K562 (cell line): ENCODE measurements around the gene ACAT2. TPM values are rescaled to one million over a fixed set of nuclear protein-coding genes. Genes with fewer than 3 reads are reported as not detected.
A peak's percentile ranks its signal among the peaks of the same experiment; 100 is the strongest.

Source experiments
- ATAC-seq: fragments of 200-7000 bp; cut with Tn5 transposase; 3 replicates; pipeline ENCODE4 v1.9.1; 2020; ENCODE audit warnings: moderate library complexity
- BruUV-seq: library from RNA; stranded (reverse); fragments of 400-500 nt; replicated peaks from 2 replicates; lab custom pipeline; 2021; lab: Mats Ljungman, UMichigan
- CTCF ChIA-PET: fragments of 300-600 bp; formaldehyde crosslinking; extraction: SDS; loops from one replicate; lab custom pipeline; 2021; ENCODE audit warnings: low intra/inter-chr PET ratio; lab: Yijun Ruan, JAX
- POLR2A ChIA-PET: fragments of 300-600, 350-650 bp; sonication (Branson Sonifier 250); formaldehyde crosslinking; extraction: SDS; loops from one replicate; lab custom pipeline; 2021; ENCODE audit warnings: antibody characterized with exemption, inconsistent platforms; lab: Yijun Ruan, JAX
- DNase-seq, 4 experiments: peaks; one replicate each; pipeline versions ENCODE4 v3.0.0 to v3.0.0-alpha.2; 2011 to 2018; ENCODE audit warnings: low spot score in 3 of 4, mixed read lengths in 3 of 4; ENCODE audit errors: extremely low read depth in 1 of 4
- FAIRE-seq: peaks from 2 replicates; lab custom pipeline; 2011; peaks lifted over from hg19 to GRCh38; lab: Jason Lieb, UNC
- H2AFZ ChIP-seq: 2 replicates; pipeline ENCODE4 v1.6.0; 2011; ENCODE audit warnings: low read depth, low read length, control low read depth, inconsistent platforms
- H3K27ac ChIP-seq: fragments of 200-600 bp; 3 replicates; pipeline ENCODE4 v1.8.0; 2011; ENCODE audit warnings: low read depth, mild to moderate bottlenecking, control low read depth, inconsistent platforms, low read length, moderate library complexity, mixed read lengths; ENCODE audit errors: extremely low read depth
- H3K27me3 ChIP-seq, 2 experiments: fragments of 300-600 bp in 1 of 2; 2 replicates in 1 of 2; 3 replicates in 1 of 2; pipeline versions ENCODE4 v1.6.0 to v1.8.0; 2011; ENCODE audit warnings: inconsistent platforms in 2 of 2, low read length in 2 of 2, mild to moderate bottlenecking in 1 of 2, mixed read lengths in 1 of 2, moderate library complexity in 1 of 2; ENCODE audit not compliant: control insufficient read depth in 2 of 2, insufficient read depth in 2 of 2
- H3K36me3 ChIP-seq: fragments of 300-600 bp; 3 replicates; pipeline ENCODE4 v1.8.0; 2011; ENCODE audit warnings: mild to moderate bottlenecking, low read length, inconsistent platforms; ENCODE audit not compliant: control insufficient read depth, insufficient read depth
- H3K4me1 ChIP-seq, 2 experiments: fragments of 200-600 bp in 1 of 2; replicated peaks in 1 of 2; 2 replicates in 1 of 2; 3 replicates in 1 of 2; pipeline versions ENCODE4 v1.5.1 to v1.8.0; 2011; ENCODE audit warnings: inconsistent platforms in 2 of 2, low read length in 2 of 2, mild to moderate bottlenecking in 1 of 2, mixed read lengths in 1 of 2, moderate library complexity in 1 of 2; ENCODE audit not compliant: control insufficient read depth in 2 of 2, insufficient read depth in 2 of 2
- H3K4me2 ChIP-seq: 2 replicates; pipeline ENCODE4 v1.6.1; 2011; ENCODE audit warnings: low read length, control low read depth, inconsistent platforms, mixed read lengths; ENCODE audit not compliant: insufficient read depth
- H3K4me3 ChIP-seq: fragments of 200-600 bp; sonication (generic), shearing (Covaris generic); 2 replicates; pipeline ENCODE4 v1.5.1; 2016; ENCODE audit warnings: control low read depth, inconsistent platforms
- H3K79me2 ChIP-seq: fragments of 200-600 bp; 3 replicates; pipeline ENCODE4 v1.8.0; 2011; ENCODE audit warnings: low read length, inconsistent platforms; ENCODE audit not compliant: control insufficient read depth, insufficient read depth
- H3K9ac ChIP-seq, 2 experiments: 2 replicates each; pipeline versions ENCODE4 v1.6.0 to v1.6.1; 2011; ENCODE audit warnings: low read depth in 2 of 2, low read length in 2 of 2, control low read depth in 1 of 2, inconsistent platforms in 1 of 2, mild to moderate bottlenecking in 1 of 2, mixed read lengths in 1 of 2; ENCODE audit not compliant: insufficient read depth in 1 of 2
- H3K9me1 ChIP-seq: one replicate; pipeline ENCODE4 v1.6.0; 2011; ENCODE audit warnings: inconsistent platforms, mild to moderate bottlenecking, low read length, moderate library complexity; ENCODE audit not compliant: control insufficient read depth, insufficient read depth
- H3K9me3 ChIP-seq: replicated peaks from 2 replicates; pipeline ENCODE4 v1.5.1; 2011; ENCODE audit warnings: low read depth, low read length, inconsistent platforms; ENCODE audit not compliant: control insufficient read depth, insufficient read depth
- H4K20me1 ChIP-seq: replicated peaks from 2 replicates; pipeline ENCODE4 v1.6.1; 2011; ENCODE audit warnings: low read length, inconsistent platforms, mixed read lengths; ENCODE audit not compliant: control insufficient read depth, insufficient read depth
- CEBPB ChIP-seq: fragments of 450-650 bp; IDR thresholded peaks from 2 replicates; pipeline ENCODE4 v1.6.1; 2016; ENCODE audit warnings: missing genetic modification characterization, missing compliant biosample characterization
- CEBPG ChIP-seq, 3 experiments: fragments of 200-800 bp in 1 of 3; sonication (Bioruptor generic) in 1 of 3; sonication (generic) in 1 of 3; formaldehyde crosslinking in 1 of 3; IDR thresholded peaks in 2 of 3; conservative IDR thresholded peaks in 1 of 3; 2 replicates each; pipeline versions ENCODE4 v1.6.1 to v1.8.0; 2016 to 2022; ENCODE audit warnings: missing compliant biosample characterization in 2 of 3, missing genetic modification characterization in 2 of 3, mild to moderate bottlenecking in 1 of 3, missing genetic modification reagents in 1 of 3
- DMBX1 ChIP-seq: fragments of 250-450 bp; sonication (Bioruptor Pico); IDR thresholded peaks from 2 replicates; pipeline ENCODE4 v1.8.0; 2022; ENCODE audit warnings: inconsistent platforms, mild to moderate bottlenecking, moderate library complexity, borderline replicate concordance
- ETV5 ChIP-seq: sonication (generic); formaldehyde crosslinking; IDR thresholded peaks from 2 replicates; pipeline ENCODE4 v1.4.0; 2020; ENCODE audit warnings: low read depth, mild to moderate bottlenecking, missing genetic modification reagents
- NR2C1 ChIP-seq, 2 experiments: fragments of 450-650 bp; IDR thresholded peaks; 2 replicates each; pipeline ENCODE4 v1.6.1; 2017; ENCODE audit warnings: mild to moderate bottlenecking in 2 of 2, antibody characterized with exemption in 1 of 2, inconsistent platforms in 1 of 2, missing compliant biosample characterization in 1 of 2, missing genetic modification characterization in 1 of 2
- NR2C2 ChIP-seq, 2 experiments: fragments of 200-800 bp in 1 of 2; sonication (Bioruptor generic) in 1 of 2; sonication (generic) in 1 of 2; formaldehyde crosslinking in 1 of 2; IDR thresholded peaks; 2 replicates each; pipeline versions ENCODE4 v1.6.1 to v1.8.0; 2016 to 2022; ENCODE audit warnings: mild to moderate bottlenecking in 1 of 2, missing compliant biosample characterization in 1 of 2, missing genetic modification characterization in 1 of 2, missing genetic modification reagents in 1 of 2
- SMAD4 ChIP-seq: fragments of 250-450 bp; sonication (Bioruptor Pico); conservative IDR thresholded peaks from 2 replicates; pipeline ENCODE4 v1.8.0; 2021; ENCODE audit warnings: inconsistent platforms, mild to moderate bottlenecking, moderate library complexity
- SMARCC2 ChIP-seq: fragments of 450-650 bp; IDR thresholded peaks from 2 replicates; pipeline ENCODE4 v1.6.1; 2017; ENCODE audit warnings: antibody characterized with exemption, moderate library complexity, mild to moderate bottlenecking, low read depth
- TEAD4 ChIP-seq, 2 experiments: sonication (generic) in 1 of 2; formaldehyde crosslinking in 1 of 2; IDR thresholded peaks; 2 replicates each; pipeline versions ENCODE4 v1.6.1 to v1.8.0; 2012 to 2022; ENCODE audit warnings: borderline replicate concordance in 1 of 2, inconsistent platforms in 1 of 2, low read length in 1 of 2, mild to moderate bottlenecking in 1 of 2, missing genetic modification reagents in 1 of 2
- ZNF583 ChIP-seq: fragments of 250-450 bp; sonication (Bioruptor Pico); IDR thresholded peaks from 2 replicates; pipeline ENCODE4 v1.4.0; 2020
- WGBS: fragments of 100-300 bp; shearing (Covaris generic); methylation state at CpG from one replicate; pipeline ENCODE4 v1.1.6; 2016; ENCODE audit warnings: low coverage, mixed read lengths; ENCODE audit not compliant: insufficient coverage; ENCODE audit errors: missing lambda C conversion rate; 5-methylcytosine and 5-hydroxymethylcytosine counted together
- in situ Hi-C: fragments of 300-500 bp; cut with MboI; formaldehyde crosslinking; loops from 4 replicates; pipeline ENCODE4 v1.15.0; 2018; ENCODE audit warnings: inconsistent platforms, mixed read lengths
- intact Hi-C: fragments of 100-400 bp; cut with micrococcal nuclease; formaldehyde crosslinking; loops from 2 replicates; pipeline ENCODE4 v1.14.2; 2022
- polyA plus RNA-seq, 8 experiments: library from polyadenylated mRNA; depleted of rRNA in 4 of 8; stranded (reverse) in 5 of 8; unstranded in 3 of 8; fragments of >200 nt; fragmentation: Nextera tagmentation in 2 of 8; fragmentation: Illumina TruSeq in 1 of 8; extraction: Ambion mirVana in 2 of 8; extraction: Trizol in 1 of 8; gene quantifications; 2 replicates each; pipeline versions ENCODE4 v1.2.1 to v1.2.3, GENCODE V29; 2011 to 2014; ENCODE audit warnings: inconsistent platforms in 1 of 8, missing spikeins in 1 of 8
- total RNA-seq, 7 experiments: library from RNA; depleted of rRNA in 6 of 7; stranded (reverse); fragments of >200 nt in 6 of 7; fragmentation: Illumina TruSeq in 2 of 7; extraction: Trizol in 2 of 7; gene quantifications; 2 replicates each; pipeline versions ENCODE4 v1.2.1 to v1.2.3, GENCODE V29; 2011 to 2021; ENCODE audit warnings: low replicate concordance in 1 of 7
- TF ChIP-seq, protein P1 (sequence below): fragments of 250-450 bp; sonication (Bioruptor Pico); IDR thresholded peaks from 2 replicates; pipeline ENCODE4 v1.9.0; 2021; ENCODE audit warnings: mild to moderate bottlenecking, inconsistent platforms
- TF ChIP-seq, protein P2 (sequence below): fragments of 250-450 bp; sonication (Bioruptor Pico); IDR thresholded peaks from 2 replicates; pipeline ENCODE4 v1.8.0; 2022; ENCODE audit warnings: inconsistent platforms
- TF ChIP-seq, protein P3 (sequence below): sonication (generic); formaldehyde crosslinking; IDR thresholded peaks from 2 replicates; pipeline ENCODE4 v1.8.0; 2022; ENCODE audit warnings: mild to moderate bottlenecking, missing genetic modification reagents, borderline replicate concordance

Gene ACAT2
- total and polyA plus RNA-seq, 9 of the 15 experiments (the other 6 are each of a cell fraction or from before 2014, with no cell fraction given): 63.0 to 309 (median 144) TPM

DNA sequence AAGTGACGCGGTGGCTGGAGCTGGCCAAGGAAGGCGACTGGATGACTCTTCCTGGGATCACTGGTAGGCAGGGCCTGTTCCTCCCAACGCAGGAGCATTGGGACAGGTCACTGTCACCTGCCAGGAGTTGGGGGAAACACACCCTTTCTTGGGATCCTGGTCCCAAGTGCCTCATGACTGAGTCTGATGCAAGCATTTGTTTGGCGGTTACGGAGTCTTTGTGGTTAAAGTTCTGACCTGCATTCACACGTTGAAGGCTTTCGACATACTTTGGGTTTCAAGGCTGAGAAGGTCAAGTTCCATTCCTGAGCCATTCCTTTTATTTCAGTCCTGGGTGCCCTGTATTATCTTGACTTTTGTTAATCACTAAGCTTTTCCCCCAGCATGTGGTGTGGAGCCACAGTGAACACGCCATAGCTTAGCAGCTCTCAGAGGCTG, 44.2 kb downstream of the ACAT2 start:
- Histone ChIP-seq H3K4me1 (peaks cover 0 to 16% of the 10 kb centered on the region in 2 experiments; a peak in 4 of 5 replicates), H3K79me2 (no peaks in the 10 kb centered on the region), H3K9me1 (no peaks in the 10 kb centered on the region), H3K9me3 (no peaks in the 10 kb centered on the region), H2AFZ (0 out of 2 replicates have a peak overlapping the region, but pooled peaks have one; percentile 20), H3K36me3 (no peaks in the 10 kb centered on the region), H3K27me3 (peaks cover 6 to 37% of the 10 kb centered on the region in 2 experiments), H3K4me3 (no peak overlapping the region), H3K4me2 (no peak overlapping the region), H4K20me1 (no peaks in the 10 kb centered on the region), H3K27ac (no peak overlapping the region), H3K9ac (no peak overlapping the region)
- peak; percentile 34 for ATAC-seq
- 32% methylated on average over 9 of the region's 9 CpGs for WGBS
- intact Hi-C loops (loop anchor here (1.0 kb wide), 1 partner anchor 18 kb away; no protein-coding TSS in a partner anchor), in situ Hi-C loops (no loop called here)
- no TSS peak for BruUV-seq
- CTCF ChIA-PET: no interaction called here
- POLR2A ChIA-PET: interaction anchor here (1.4 to 3.0 kb wide), 3 partner anchors 9 to 16 kb away, joined by 3 to 24 read pairs (median 6); partner anchors contain the start of genes MRPL18 and TCP1
- DNase-seq: no peak
- no peak for FAIRE-seq
- TF ChIP-seq CEBPB (tag): peak; percentile 62; the same call in 1 of the 2 replicates
- no peak for TF ChIP-seq NR2C1 (IDR thresholded peaks at IDR 0.05)
- TF ChIP-seq NR2C1 (tag; IDR thresholded peaks at IDR 0.05): 0 out of 2 replicates have a peak, but pooled peaks have one; percentile 37
- 0 out of 2 replicates have a peak, but pooled peaks have one; percentile 1 for TF ChIP-seq DMBX1 (CRISPR knock-in tag)
- TF ChIP-seq, protein P1, sequence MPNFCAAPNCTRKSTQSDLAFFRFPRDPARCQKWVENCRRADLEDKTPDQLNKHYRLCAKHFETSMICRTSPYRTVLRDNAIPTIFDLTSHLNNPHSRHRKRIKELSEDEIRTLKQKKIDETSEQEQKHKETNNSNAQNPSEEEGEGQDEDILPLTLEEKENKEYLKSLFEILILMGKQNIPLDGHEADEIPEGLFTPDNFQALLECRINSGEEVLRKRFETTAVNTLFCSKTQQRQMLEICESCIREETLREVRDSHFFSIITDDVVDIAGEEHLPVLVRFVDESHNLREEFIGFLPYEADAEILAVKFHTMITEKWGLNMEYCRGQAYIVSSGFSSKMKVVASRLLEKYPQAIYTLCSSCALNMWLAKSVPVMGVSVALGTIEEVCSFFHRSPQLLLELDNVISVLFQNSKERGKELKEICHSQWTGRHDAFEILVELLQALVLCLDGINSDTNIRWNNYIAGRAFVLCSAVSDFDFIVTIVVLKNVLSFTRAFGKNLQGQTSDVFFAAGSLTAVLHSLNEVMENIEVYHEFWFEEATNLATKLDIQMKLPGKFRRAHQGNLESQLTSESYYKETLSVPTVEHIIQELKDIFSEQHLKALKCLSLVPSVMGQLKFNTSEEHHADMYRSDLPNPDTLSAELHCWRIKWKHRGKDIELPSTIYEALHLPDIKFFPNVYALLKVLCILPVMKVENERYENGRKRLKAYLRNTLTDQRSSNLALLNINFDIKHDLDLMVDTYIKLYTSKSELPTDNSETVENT (CRISPR knock-in tag): no peak
- TF ChIP-seq NR2C2 (CRISPR knock-in tag; IDR thresholded peaks at IDR 0.05): no peak
- peak; percentile 60; the same call in 1 of the 2 replicates for TF ChIP-seq NR2C2 (tag; IDR thresholded peaks at IDR 0.05)
- TF ChIP-seq, protein P2, sequence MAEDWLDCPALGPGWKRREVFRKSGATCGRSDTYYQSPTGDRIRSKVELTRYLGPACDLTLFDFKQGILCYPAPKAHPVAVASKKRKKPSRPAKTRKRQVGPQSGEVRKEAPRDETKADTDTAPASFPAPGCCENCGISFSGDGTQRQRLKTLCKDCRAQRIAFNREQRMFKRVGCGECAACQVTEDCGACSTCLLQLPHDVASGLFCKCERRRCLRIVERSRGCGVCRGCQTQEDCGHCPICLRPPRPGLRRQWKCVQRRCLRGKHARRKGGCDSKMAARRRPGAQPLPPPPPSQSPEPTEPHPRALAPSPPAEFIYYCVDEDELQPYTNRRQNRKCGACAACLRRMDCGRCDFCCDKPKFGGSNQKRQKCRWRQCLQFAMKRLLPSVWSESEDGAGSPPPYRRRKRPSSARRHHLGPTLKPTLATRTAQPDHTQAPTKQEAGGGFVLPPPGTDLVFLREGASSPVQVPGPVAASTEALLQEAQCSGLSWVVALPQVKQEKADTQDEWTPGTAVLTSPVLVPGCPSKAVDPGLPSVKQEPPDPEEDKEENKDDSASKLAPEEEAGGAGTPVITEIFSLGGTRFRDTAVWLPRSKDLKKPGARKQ (CRISPR knock-in tag): peak; percentile 85
- no peak for TF ChIP-seq ETV5 (CRISPR knock-in tag)
- TF ChIP-seq SMAD4 (CRISPR knock-in tag): peak; percentile 75
- TF ChIP-seq TEAD4 (IDR thresholded peaks at IDR 0.05; ENCODE audit: low read length): peak; percentile 21; the same call in 1 of the 2 replicates
- no peak for TF ChIP-seq TEAD4 (CRISPR knock-in tag; IDR thresholded peaks at IDR 0.05; ENCODE audit: borderline replicate concordance)
- peak; percentile 76 for TF ChIP-seq CEBPG (CRISPR knock-in tag; IDR thresholded peaks at IDR 0.05)
- TF ChIP-seq CEBPG (tag; conservative IDR thresholded peaks at IDR 0.05 in 1 of 2, IDR thresholded peaks at IDR 0.05 in 1 of 2): peak; percentile 36 to 78; a peak in 3 of 4 replicates
- TF ChIP-seq ZNF583 (CRISPR knock-in tag): 0 out of 2 replicates have a peak, but pooled peaks have one; percentile 6
- TF ChIP-seq, protein P3, sequence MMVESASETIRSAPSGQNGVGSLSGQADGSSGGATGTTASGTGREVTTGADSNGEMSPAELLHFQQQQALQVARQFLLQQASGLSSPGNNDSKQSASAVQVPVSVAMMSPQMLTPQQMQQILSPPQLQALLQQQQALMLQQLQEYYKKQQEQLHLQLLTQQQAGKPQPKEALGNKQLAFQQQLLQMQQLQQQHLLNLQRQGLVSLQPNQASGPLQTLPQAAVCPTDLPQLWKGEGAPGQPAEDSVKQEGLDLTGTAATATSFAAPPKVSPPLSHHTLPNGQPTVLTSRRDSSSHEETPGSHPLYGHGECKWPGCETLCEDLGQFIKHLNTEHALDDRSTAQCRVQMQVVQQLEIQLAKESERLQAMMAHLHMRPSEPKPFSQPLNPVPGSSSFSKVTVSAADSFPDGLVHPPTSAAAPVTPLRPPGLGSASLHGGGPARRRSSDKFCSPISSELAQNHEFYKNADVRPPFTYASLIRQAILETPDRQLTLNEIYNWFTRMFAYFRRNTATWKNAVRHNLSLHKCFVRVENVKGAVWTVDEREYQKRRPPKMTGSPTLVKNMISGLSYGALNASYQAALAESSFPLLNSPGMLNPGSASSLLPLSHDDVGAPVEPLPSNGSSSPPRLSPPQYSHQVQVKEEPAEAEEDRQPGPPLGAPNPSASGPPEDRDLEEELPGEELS (CRISPR knock-in tag): no peak
- TF ChIP-seq SMARCC2: no peak
